Transverse colon (tissue), 3 donors: ENCODE data around the gene GRIN2A.

Source experiments
- CTCF ChIP-seq, 5 experiments: fragments of 200-600 bp in 3 of 5; fragments of 450-650 bp in 2 of 5; sonication (generic) in 3 of 5; IDR thresholded peaks; 1 replicate in 2 of 5; 2 replicates in 3 of 5; pipeline ENCODE4 v1.5.1; 2016 to 2017; ENCODE audit warnings: antibody characterized with exemption in 5 of 5, inconsistent platforms in 3 of 5, mild to moderate bottlenecking in 2 of 5, moderate library complexity in 1 of 5
- EP300 ChIP-seq: sonication (generic); formaldehyde crosslinking; IDR thresholded peaks from one replicate; pipeline ENCODE4 v1.6.1; 2017; ENCODE audit warnings: antibody characterized with exemption, low read depth

DNA sequence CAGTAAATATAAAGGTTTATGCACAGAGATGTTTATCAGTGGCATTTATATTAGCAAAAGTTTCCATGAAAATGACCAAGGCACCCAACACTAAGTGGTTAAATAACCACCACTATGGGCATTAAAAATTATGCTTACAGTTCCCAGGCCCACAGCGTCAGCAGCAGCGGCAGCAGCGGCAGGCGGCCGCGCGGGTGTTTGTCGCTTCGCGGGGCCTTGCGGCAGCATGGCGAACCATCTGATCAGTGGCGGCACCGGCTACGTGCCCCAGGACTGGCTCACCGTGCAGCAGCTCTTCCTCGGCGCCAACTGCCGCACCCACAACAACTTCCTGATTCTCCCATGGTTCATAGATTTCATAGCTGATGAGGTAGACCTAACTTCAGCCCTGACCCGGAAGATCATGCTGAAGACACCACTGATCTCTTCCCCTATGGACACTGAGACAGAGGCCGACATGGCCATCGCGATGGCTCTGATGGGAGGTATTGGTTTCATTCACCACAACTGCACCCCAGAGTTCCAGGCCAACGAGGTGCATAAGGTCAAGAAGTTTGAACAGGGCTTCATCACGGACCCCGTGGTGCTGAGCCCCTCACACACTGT is 71.0 kb downstream of the GRIN2A start:
- TF ChIP-seq EP300 (no peak), CTCF (IDR thresholded peaks at IDR 0.05) (no peak)
